Stimulated activated CD4-positive, alpha-beta T cell treated with anti-CD3 and anti-CD28 coated beads, Interleukin-4, amount 100 ng/mL, for 1 hour (primary cell): ENCODE measurements around the gene DHX58.

Experiments
- DNase-seq: peaks from one replicate; pipeline ENCODE4 v3.0.0-alpha.2; 2020

Gene DHX58

DNA sequence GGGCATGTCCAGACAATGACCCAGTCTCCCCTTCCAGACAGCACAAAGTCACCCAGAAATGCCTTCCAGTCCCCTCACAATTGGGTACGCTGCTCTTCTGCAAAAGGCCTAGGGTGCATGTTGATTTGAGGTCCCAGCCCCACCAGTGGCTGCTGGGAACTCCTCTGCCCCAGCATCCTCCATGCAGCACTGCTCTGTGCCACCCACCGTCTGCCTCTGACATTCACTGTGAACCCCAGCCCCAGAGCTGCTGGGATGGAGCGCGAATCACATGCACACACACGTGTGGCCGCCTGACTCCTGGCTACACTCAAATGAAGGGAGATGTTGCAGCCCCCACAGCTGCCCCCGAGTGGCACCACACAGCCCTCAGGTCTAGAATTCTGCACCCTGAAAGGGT, 60.9 kb downstream of the DHX58 start:
- DNase-seq, result no peak
